HCT116 (cell line): ENCODE results near the gene EEF1AKMT4. TPM values are rescaled to one million over a fixed set of nuclear protein-coding genes. Genes with fewer than 3 reads are reported as not detected.

Experiments
- ATAC-seq: fragments of 200-7000 bp; cut with Tn5 transposase; 2 replicates; pipeline ENCODE4 v1.9.1; 2020; ENCODE audit warnings: mild to moderate bottlenecking, moderate library complexity
- BruUV-seq: library from RNA; stranded (reverse); fragments of 400-500 nt; replicated peaks from 2 replicates; lab custom pipeline; 2021; lab: Mats Ljungman, UMichigan
- CTCF ChIA-PET: fragments of 300-600 bp; sonication (Branson Sonifier 250); formaldehyde crosslinking; loops from one replicate; lab custom pipeline; 2021; ENCODE audit warnings: antibody characterized with exemption; lab: Charles Lee
- POLR2A ChIA-PET: fragments of 300-600, 350-600 bp; sonication (Branson Sonifier 250); formaldehyde crosslinking; loops from one replicate; lab custom pipeline; 2021; ENCODE audit warnings: antibody characterized with exemption; lab: Charles Lee
- RAD21 ChIA-PET, 2 experiments: fragments of 300-600 bp; sonication (Branson Sonifier 250); formaldehyde crosslinking; loops; one replicate each; lab custom pipeline; 2023; ENCODE audit warnings: low total read pairs in 2 of 2; ENCODE audit not compliant: uncharacterized antibody in 2 of 2, unreplicated experiment in 2 of 2, low non-redundant PET in 1 of 2; lab: Charles Lee
- DNase-seq: peaks from one replicate; pipeline ENCODE4 v3.0.0-alpha.2; 2010; ENCODE audit warnings: low read depth, low spot score
- H2AFZ ChIP-seq: fragments of 200-600 bp; shearing (Covaris generic), sonication (generic); 2 replicates; pipeline ENCODE4 v1.6.1; 2017; ENCODE audit warnings: low read depth, mixed run types, mixed read lengths, antibody characterized with exemption, low read length; ENCODE audit not compliant: poor library complexity, severe bottlenecking
- H3K27ac ChIP-seq: 2 replicates; pipeline ENCODE4 v1.5.1; 2012; ENCODE audit warnings: low read depth, low read length
- H3K27me3 ChIP-seq: fragments of 200-600 bp; sonication (generic); 2 replicates; pipeline ENCODE4 v1.6.1; 2016; ENCODE audit warnings: mixed run types, low read length, mixed read lengths; ENCODE audit not compliant: insufficient read depth
- H3K36me3 ChIP-seq, 2 experiments: fragments of 200-500 bp in 1 of 2; fragments of 200-600 bp in 1 of 2; sonication (Bioruptor generic) in 1 of 2; sonication (generic) in 1 of 2; 2 replicates each; pipeline versions ENCODE4 v1.5.1 to v1.6.1; 2014 to 2016; ENCODE audit warnings: low read length in 2 of 2, inconsistent platforms in 1 of 2, mixed read lengths in 1 of 2, mixed run types in 1 of 2; ENCODE audit not compliant: insufficient read depth in 2 of 2, control insufficient read depth in 1 of 2
- H3K4me1 ChIP-seq, 2 experiments: fragments of 200-600 bp in 1 of 2; sonication (generic) in 1 of 2; 2 replicates each; pipeline versions ENCODE4 v1.5.1 to v1.6.1; 2012 to 2017; ENCODE audit warnings: low read length in 2 of 2, inconsistent platforms in 1 of 2, mild to moderate bottlenecking in 1 of 2, mixed read lengths in 1 of 2, mixed run types in 1 of 2, moderate library complexity in 1 of 2; ENCODE audit not compliant: insufficient read depth in 2 of 2, control insufficient read depth in 1 of 2
- H3K4me2 ChIP-seq: fragments of 200-600 bp; sonication (generic); 2 replicates; pipeline ENCODE4 v1.6.1; 2017; ENCODE audit warnings: mixed run types, low read length, mixed read lengths
- H3K4me3 ChIP-seq, 2 experiments: fragments of 200-600 bp in 1 of 2; sonication (generic) in 1 of 2; replicated peaks in 1 of 2; 2 replicates each; pipeline ENCODE4 v1.5.1; 2011 to 2016; ENCODE audit warnings: low read length in 2 of 2, control low read depth in 1 of 2, low read depth in 1 of 2, mild to moderate bottlenecking in 1 of 2, mixed read lengths in 1 of 2, mixed run types in 1 of 2
- H3K79me2 ChIP-seq: fragments of 200-600 bp; sonication (generic); 2 replicates; pipeline ENCODE4 v1.6.1; 2017; ENCODE audit warnings: mild to moderate bottlenecking, mixed run types, low read length, moderate library complexity, mixed read lengths; ENCODE audit not compliant: insufficient read depth
- H3K9ac ChIP-seq: fragments of 200-600 bp; sonication (generic); 2 replicates; pipeline ENCODE4 v1.6.1; 2016; ENCODE audit warnings: low read length, mixed read lengths
- H3K9me2 ChIP-seq: fragments of 200-600 bp; sonication (generic), shearing (Covaris generic); 2 replicates; pipeline ENCODE4 v1.6.1; 2017; ENCODE audit warnings: mixed run types, mild to moderate bottlenecking, moderate library complexity; ENCODE audit not compliant: insufficient read depth
- H3K9me3 ChIP-seq, 2 experiments: fragments of 200-500 bp in 1 of 2; fragments of 200-600 bp in 1 of 2; sonication (Bioruptor generic) in 1 of 2; sonication (generic) in 1 of 2; 2 replicates each; pipeline ENCODE4 v1.6.1; 2014 to 2017; ENCODE audit warnings: low read length in 2 of 2, mixed read lengths in 2 of 2, inconsistent platforms in 1 of 2, low read depth in 1 of 2, mild to moderate bottlenecking in 1 of 2, mixed run types in 1 of 2, moderate library complexity in 1 of 2; ENCODE audit not compliant: control insufficient read depth in 1 of 2, insufficient read depth in 1 of 2
- H4K20me1 ChIP-seq: fragments of 200-600 bp; sonication (generic), shearing (Covaris generic); 2 replicates; pipeline ENCODE4 v1.6.1; 2017; ENCODE audit warnings: mixed run types, mild to moderate bottlenecking, moderate library complexity; ENCODE audit not compliant: insufficient read depth
- ATF3 ChIP-seq: IDR thresholded peaks from 2 replicates; pipeline ENCODE4 v1.6.1; 2012
- CTCF ChIP-seq, 3 experiments: fragments of 200-600 bp in 1 of 3; sonication (generic) in 1 of 3; IDR thresholded peaks in 2 of 3; conservative IDR thresholded peaks in 1 of 3; 2 replicates each; pipeline ENCODE4 v1.5.1; 2012 to 2017; ENCODE audit warnings: low read depth in 2 of 3, low read length in 2 of 3, antibody characterized with exemption in 1 of 3, borderline replicate concordance in 1 of 3, control low read depth in 1 of 3, mild to moderate bottlenecking in 1 of 3, mixed read lengths in 1 of 3, mixed run types in 1 of 3, moderate library complexity in 1 of 3; ENCODE audit not compliant: insufficient read depth in 1 of 3
- EZH2phosphoT487 ChIP-seq: fragments of 200-600 bp; IDR thresholded peaks from 2 replicates; pipeline ENCODE4 v1.6.1; 2018; ENCODE audit warnings: antibody characterized with exemption, borderline replicate concordance
- FOSL1 ChIP-seq: IDR thresholded peaks from 2 replicates; pipeline ENCODE4 v1.6.1; 2012; ENCODE audit warnings: low read depth
- JUND ChIP-seq: IDR thresholded peaks from 2 replicates; pipeline ENCODE4 v1.6.1; 2012
- POLR2A ChIP-seq: IDR thresholded peaks from 2 replicates; pipeline ENCODE4 v1.7.0; 2011; ENCODE audit warnings: borderline replicate concordance; ENCODE audit not compliant: insufficient read depth, insufficient read length; ENCODE audit errors: extremely low read depth
- POLR2AphosphoS5 ChIP-seq: IDR thresholded peaks from 2 replicates; pipeline ENCODE4 v1.6.1; 2011; ENCODE audit warnings: mild to moderate bottlenecking, low read depth, low read length, moderate library complexity
- RAD21 ChIP-seq: IDR thresholded peaks from 2 replicates; pipeline ENCODE4 v1.6.1; 2012; ENCODE audit warnings: low read depth, mild to moderate bottlenecking
- TCF7L2 ChIP-seq: IDR thresholded peaks from 2 replicates; pipeline ENCODE4 v1.7.0; 2011; ENCODE audit warnings: borderline replicate concordance, inconsistent platforms; ENCODE audit not compliant: insufficient read depth, insufficient read length; ENCODE audit errors: extremely low read depth
- ZBTB33 ChIP-seq: IDR thresholded peaks from 2 replicates; pipeline ENCODE4 v1.6.1; 2011; ENCODE audit warnings: mild to moderate bottlenecking, low read length, moderate library complexity; ENCODE audit not compliant: insufficient replicate concordance; ENCODE audit errors: extremely low read depth
- ZNF274 ChIP-seq: fragments of 200-500 bp; sonication (Bioruptor generic); IDR thresholded peaks from 2 replicates; pipeline ENCODE4 v1.6.1; 2014; ENCODE audit warnings: mild to moderate bottlenecking, low read depth, low read length, inconsistent platforms
- intact Hi-C: fragments of 100-400 bp; cut with micrococcal nuclease; formaldehyde crosslinking; loops from 2 replicates; pipeline ENCODE4 v1.10.0; 2022
- total RNA-seq: library from RNA; stranded (reverse); gene quantifications from one replicate; pipeline ENCODE4 v1.2.1, GENCODE V29; 2021; ENCODE audit not compliant: unreplicated experiment

EEF1AKMT4 gene
- total RNA-seq, 1 experiment from 2014 or later = 10.5 TPM

- H3K9me3 ChIP-seq = no peaks in the 10 kb centered on the region
- H3K9ac ChIP-seq = no peak overlapping the region
- no peak for DNase-seq
- H3K27ac ChIP-seq = no peak overlapping the region
- ChIA-PET POLR2A (no interaction called here), CTCF (no interaction called here), RAD21 (no interaction called here)
- no peak overlapping the region for H2AFZ ChIP-seq
- no peaks in the 10 kb centered on the region for H3K9me2 ChIP-seq
- no peaks in the 10 kb centered on the region for H3K36me3 ChIP-seq
- H3K4me1 ChIP-seq = no peaks in the 10 kb centered on the region
- BruUV-seq = no TSS peak
- no peaks in the 10 kb centered on the region for H4K20me1 ChIP-seq
- H3K4me3 ChIP-seq = no peak overlapping the region
- TF ChIP-seq RAD21 (no peak), ZNF274 (no peak), FOSL1 (no peak), TCF7L2 (no peak), POLR2A (no peak), POLR2AphosphoS5 (no peak), CTCF (IDR thresholded peaks at IDR 0.05 in 2 of 3, conservative IDR thresholded peaks at IDR 0.05 in 1 of 3; ENCODE audit: borderline replicate concordance in 1 of 3, insufficient read depth in 1 of 3, low read depth in 2 of 3, low read length in 2 of 3) (no peak), JUND (no peak), ATF3 (no peak), EZH2phosphoT487 (no peak), ZBTB33 (no peak)
- intact Hi-C loops = no loop called here
- H3K4me2 ChIP-seq = no peak overlapping the region
- H3K79me2 ChIP-seq = no peaks in the 10 kb centered on the region
- H3K27me3 ChIP-seq = no peaks in the 10 kb centered on the region
- no peak for ATAC-seq
Observed at GRCh38 chr3:184275381-184275701, 25.9 kb downstream of the EEF1AKMT4 start.
